Measurements from ENCODE around the gene SHB. TPM values are rescaled to one million over a fixed set of nuclear protein-coding genes. Genes with fewer than 3 reads are reported as not detected.
A peak's percentile ranks its signal among the peaks of the same experiment; 100 is the strongest.

The SHB gene
- total RNA-seq, 1 experiment from 2014 or later: 23.8 TPM

DNA sequence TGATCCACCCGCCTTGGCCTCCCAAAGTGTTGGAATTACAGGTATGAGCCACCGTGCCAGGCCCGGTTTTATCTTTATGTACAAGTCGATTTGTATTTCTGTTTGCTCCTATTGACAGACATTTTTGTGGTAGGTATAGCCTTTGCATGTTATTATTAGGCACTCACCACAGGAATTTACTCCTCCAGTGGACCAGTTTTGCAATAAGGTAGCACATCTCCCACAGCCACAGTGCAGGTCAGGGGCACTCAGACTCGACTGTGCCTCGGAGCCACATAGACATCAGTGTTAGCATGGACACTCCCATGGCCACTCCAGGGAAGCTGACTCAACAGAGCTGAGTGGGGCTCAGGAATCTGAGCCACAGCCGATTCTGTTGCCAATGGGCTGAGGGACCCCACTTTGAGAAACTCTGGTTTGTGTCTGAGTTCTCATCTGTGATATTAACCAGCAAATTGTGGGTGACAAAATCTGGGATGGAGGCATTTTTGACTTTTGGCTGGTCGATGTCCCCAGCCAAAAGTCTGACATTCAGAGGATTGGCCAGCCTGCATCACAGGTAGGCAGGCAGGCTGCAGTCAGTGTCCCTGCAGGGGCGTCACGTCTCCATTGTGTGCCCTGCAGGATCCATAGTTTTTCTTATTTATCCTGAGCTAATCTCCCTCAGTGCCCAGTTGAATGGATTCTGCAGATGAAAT, 15.0 kb upstream of the SHB start:
- intact Hi-C loops (cut with micrococcal nuclease; ENCODE audit: unreplicated experiment): loop anchor here (1.0 to 5.0 kb wide), 2 partner anchors 88 to 171 kb away; no protein-coding TSS in a partner anchor
- ChIA-PET CTCF (no interaction called here), POLR2A (ENCODE audit: unreplicated experiment) (interaction anchor here (0.7 kb wide), 1 partner anchor 87 kb away, joined by 4 read pairs; no protein-coding TSS in a partner anchor)
- no peak overlapping the region for H3K4me3 ChIP-seq
- H2AFZ ChIP-seq: no peak overlapping the region
- H3K9me3 ChIP-seq (ENCODE audit: insufficient read depth, low read depth): no peaks in the 10 kb centered on the region
- no peaks in the 10 kb centered on the region for H3K9me2 ChIP-seq (ENCODE audit: insufficient read depth)
- peaks cover 22% of the 10 kb centered on the region for H3K4me1 ChIP-seq (replicated peaks; ENCODE audit: insufficient read depth)
- no TSS peak for BruUV-seq (replicated peaks)
- H3K4me2 ChIP-seq: peak overlapping the region; percentile 29
- no peak for TF ChIP-seq EZH2 (IDR thresholded peaks at IDR 0.05; ENCODE audit: low read depth)
- TF ChIP-seq, protein P1, sequence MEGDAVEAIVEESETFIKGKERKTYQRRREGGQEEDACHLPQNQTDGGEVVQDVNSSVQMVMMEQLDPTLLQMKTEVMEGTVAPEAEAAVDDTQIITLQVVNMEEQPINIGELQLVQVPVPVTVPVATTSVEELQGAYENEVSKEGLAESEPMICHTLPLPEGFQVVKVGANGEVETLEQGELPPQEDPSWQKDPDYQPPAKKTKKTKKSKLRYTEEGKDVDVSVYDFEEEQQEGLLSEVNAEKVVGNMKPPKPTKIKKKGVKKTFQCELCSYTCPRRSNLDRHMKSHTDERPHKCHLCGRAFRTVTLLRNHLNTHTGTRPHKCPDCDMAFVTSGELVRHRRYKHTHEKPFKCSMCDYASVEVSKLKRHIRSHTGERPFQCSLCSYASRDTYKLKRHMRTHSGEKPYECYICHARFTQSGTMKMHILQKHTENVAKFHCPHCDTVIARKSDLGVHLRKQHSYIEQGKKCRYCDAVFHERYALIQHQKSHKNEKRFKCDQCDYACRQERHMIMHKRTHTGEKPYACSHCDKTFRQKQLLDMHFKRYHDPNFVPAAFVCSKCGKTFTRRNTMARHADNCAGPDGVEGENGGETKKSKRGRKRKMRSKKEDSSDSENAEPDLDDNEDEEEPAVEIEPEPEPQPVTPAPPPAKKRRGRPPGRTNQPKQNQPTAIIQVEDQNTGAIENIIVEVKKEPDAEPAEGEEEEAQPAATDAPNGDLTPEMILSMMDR (conservative IDR thresholded peaks at IDR 0.05): no peak
- H3K36me3 ChIP-seq (ENCODE audit: low read depth): no peaks in the 10 kb centered on the region
- H3K27me3 ChIP-seq (ENCODE audit: insufficient read depth, low read depth): no peaks in the 10 kb centered on the region
- H4K20me1 ChIP-seq (ENCODE audit: insufficient read depth): no peaks in the 10 kb centered on the region
- no peaks in the 10 kb centered on the region for H3K79me2 ChIP-seq (ENCODE audit: low read depth)
- peak; percentile 58 to 88 for DNase-seq
- peak overlapping the region; percentile 20; the same call in 1 of the 2 replicates for H3K27ac ChIP-seq
- H3F3A ChIP-seq (ENCODE audit: insufficient read depth, low read depth): peaks cover 7% of the 10 kb centered on the region; the same call in 1 of the 2 replicates

DNA sequence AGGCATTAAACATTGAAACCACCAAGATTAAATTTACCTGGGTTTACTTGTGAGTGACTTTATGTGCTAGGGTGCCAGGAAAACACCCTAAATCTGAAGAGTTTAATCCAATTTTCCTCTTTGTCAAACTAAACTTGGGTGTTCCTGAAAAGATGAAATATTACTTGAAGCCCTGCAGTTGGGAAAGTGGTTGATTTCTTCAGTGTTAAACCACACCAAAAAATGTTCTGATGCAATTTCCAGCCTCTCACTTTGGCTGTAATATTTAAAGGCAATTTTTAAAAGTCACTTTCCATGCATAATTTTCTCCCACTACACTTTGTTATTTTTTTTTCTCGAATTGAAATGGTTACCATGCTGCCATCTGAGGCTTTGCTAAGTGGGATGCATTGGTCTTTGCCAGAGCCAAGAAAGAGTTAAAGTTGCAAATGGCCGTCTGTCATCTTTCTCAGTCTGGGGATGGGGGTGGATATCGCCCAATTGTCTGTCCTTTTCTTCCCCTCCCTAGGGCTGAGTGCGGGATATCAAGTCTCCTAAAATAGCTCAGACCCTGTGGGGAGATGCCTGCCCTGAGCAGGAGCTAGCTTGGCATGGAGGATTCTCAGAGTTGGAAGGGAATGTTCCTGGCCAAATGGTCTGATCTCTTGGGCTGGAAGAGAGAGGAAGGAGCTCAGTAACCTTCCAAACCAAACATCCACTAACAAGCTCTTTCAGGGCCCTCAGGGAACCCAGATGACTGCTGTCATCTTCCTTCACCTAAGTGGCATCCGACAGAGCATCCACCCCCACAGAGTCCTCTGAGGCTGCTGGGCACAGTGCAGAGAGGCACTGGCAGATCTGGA, 13.6 kb upstream of the SHB start:
- BruUV-seq (replicated peaks): no TSS peak
- no peak for DNase-seq
- H4K20me1 ChIP-seq (ENCODE audit: insufficient read depth): no peaks in the 10 kb centered on the region
- no peak overlapping the region for H2AFZ ChIP-seq
- no peak overlapping the region for H3K27ac ChIP-seq
- POLR2A ChIA-PET (ENCODE audit: unreplicated experiment): no interaction called here
- TF ChIP-seq, protein P1 (conservative IDR thresholded peaks at IDR 0.05): no peak
- no peak for TF ChIP-seq EZH2 (IDR thresholded peaks at IDR 0.05; ENCODE audit: low read depth)
- no peaks in the 10 kb centered on the region for H3K9me3 ChIP-seq (ENCODE audit: insufficient read depth, low read depth)
- H3K79me2 ChIP-seq (ENCODE audit: low read depth): no peaks in the 10 kb centered on the region
- CTCF ChIA-PET: no interaction called here
- intact Hi-C loops (cut with micrococcal nuclease; ENCODE audit: unreplicated experiment): loop anchor here (5.0 kb wide), 1 partner anchor 90 kb away; no protein-coding TSS in a partner anchor
- H3K4me1 ChIP-seq (replicated peaks; ENCODE audit: insufficient read depth): peaks cover 22% of the 10 kb centered on the region
- H3K36me3 ChIP-seq (ENCODE audit: low read depth): no peaks in the 10 kb centered on the region
- H3K4me2 ChIP-seq: peak overlapping the region; percentile 29; the same call in 1 of the 2 replicates
- H3K27me3 ChIP-seq (ENCODE audit: insufficient read depth, low read depth): no peaks in the 10 kb centered on the region
- no peaks in the 10 kb centered on the region for H3K9me2 ChIP-seq (ENCODE audit: insufficient read depth)
- H3F3A ChIP-seq (ENCODE audit: insufficient read depth, low read depth): peaks cover 7% of the 10 kb centered on the region; the same call in 1 of the 2 replicates
- no peak overlapping the region for H3K4me3 ChIP-seq

GRCh38 chr9:38081356-38082108, 12.5 kb upstream of the SHB start:
- Histone ChIP-seq H3K4me3 (no peak overlapping the region), H3K9me2 (ENCODE audit: insufficient read depth) (no peaks in the 10 kb centered on the region), H3F3A (ENCODE audit: insufficient read depth, low read depth) (peaks cover 7% of the 10 kb centered on the region; the same call in 1 of the 2 replicates), H3K27me3 (ENCODE audit: insufficient read depth, low read depth) (no peaks in the 10 kb centered on the region), H3K27ac (no peak overlapping the region), H3K9me3 (ENCODE audit: insufficient read depth, low read depth) (no peaks in the 10 kb centered on the region), H3K4me1 (replicated peaks; ENCODE audit: insufficient read depth) (peaks cover 22% of the 10 kb centered on the region), H3K4me2 (no peak overlapping the region), H3K36me3 (ENCODE audit: low read depth) (no peaks in the 10 kb centered on the region), H4K20me1 (ENCODE audit: insufficient read depth) (no peaks in the 10 kb centered on the region), H3K79me2 (ENCODE audit: low read depth) (no peaks in the 10 kb centered on the region), H2AFZ (no peak overlapping the region)
- intact Hi-C loops (cut with micrococcal nuclease; ENCODE audit: unreplicated experiment): loop anchor here (2.0 to 5.0 kb wide), 2 partner anchors 17 to 91 kb away; no protein-coding TSS in a partner anchor
- no TSS peak for BruUV-seq (replicated peaks)
- POLR2A ChIA-PET (ENCODE audit: unreplicated experiment): no interaction called here
- CTCF ChIA-PET: no interaction called here
- no peak for DNase-seq
- TF ChIP-seq EZH2 (IDR thresholded peaks at IDR 0.05; ENCODE audit: low read depth): no peak
- TF ChIP-seq, protein P1 (conservative IDR thresholded peaks at IDR 0.05): no peak
